K562 (cell line): ENCODE data around the gene GATAD2B. TPM values are rescaled to one million over a fixed set of nuclear protein-coding genes. Genes with fewer than 3 reads are reported as not detected.

Experiments
- CC2D1A ChIP-seq: fragments of 450-650 bp; IDR thresholded peaks from 2 replicates; pipeline ENCODE4 v1.6.1; 2017; ENCODE audit warnings: mild to moderate bottlenecking
- HMGN3 ChIP-seq: IDR thresholded peaks from 2 replicates; pipeline ENCODE4 v1.6.1; 2011; ENCODE audit warnings: borderline replicate concordance, low read depth, mild to moderate bottlenecking, mixed read lengths, low read length; ENCODE audit not compliant: insufficient read length; ENCODE audit errors: extremely low read depth
- MNT ChIP-seq, 2 experiments: fragments of 450-650 bp; conservative IDR thresholded peaks; 2 replicates each; pipeline ENCODE4 v1.6.1; 2017; ENCODE audit warnings: mild to moderate bottlenecking in 2 of 2, moderate library complexity in 2 of 2
- MYC ChIP-seq, 2 experiments: fragments of 250-450 bp in 1 of 2; sonication (Bioruptor Pico) in 1 of 2; IDR thresholded peaks; 2 replicates each; pipeline versions ENCODE4 v1.5.1 to v1.6.1; 2012 to 2021; ENCODE audit warnings: low read depth in 2 of 2, borderline replicate concordance in 1 of 2, improper control_type of control experiment in 1 of 2, low read length in 1 of 2, mild to moderate bottlenecking in 1 of 2, moderate library complexity in 1 of 2
- NR2C1 ChIP-seq, 2 experiments: fragments of 450-650 bp; IDR thresholded peaks; 2 replicates each; pipeline ENCODE4 v1.6.1; 2017; ENCODE audit warnings: mild to moderate bottlenecking in 2 of 2, antibody characterized with exemption in 1 of 2, inconsistent platforms in 1 of 2, missing compliant biosample characterization in 1 of 2, missing genetic modification characterization in 1 of 2
- POLR2A ChIP-seq: fragments of 450-650 bp; conservative IDR thresholded peaks from 2 replicates; pipeline ENCODE4 v1.6.1; 2016
- POLR2G ChIP-seq: fragments of 200-400 bp; formaldehyde crosslinking; IDR thresholded peaks from 2 replicates; pipeline ENCODE4 v1.6.1; 2017; ENCODE audit warnings: low read depth, mild to moderate bottlenecking, antibody characterized with exemption, low read length, moderate library complexity
- PRDM10 ChIP-seq: fragments of 450-650 bp; IDR thresholded peaks from 2 replicates; pipeline ENCODE4 v1.6.1; 2018; ENCODE audit not compliant: partially characterized antibody
- SIN3A ChIP-seq, 2 experiments: fragments of 150-350 bp in 1 of 2; IDR thresholded peaks; 2 replicates each; pipeline ENCODE4 v1.6.1; 2011 to 2016; ENCODE audit warnings: borderline replicate concordance in 2 of 2, low read depth in 2 of 2, low read length in 2 of 2, mild to moderate bottlenecking in 2 of 2, moderate library complexity in 2 of 2; ENCODE audit not compliant: control insufficient read depth in 1 of 2
- ZBTB7A ChIP-seq: IDR thresholded peaks from 2 replicates; pipeline ENCODE4 v1.6.1; 2011; ENCODE audit warnings: low read depth, mild to moderate bottlenecking, low read length, moderate library complexity, borderline replicate concordance; ENCODE audit not compliant: control insufficient read depth
- polyA plus RNA-seq, 8 experiments: library from polyadenylated mRNA; depleted of rRNA in 4 of 8; stranded (reverse) in 5 of 8; unstranded in 3 of 8; fragments of >200 nt; fragmentation: Nextera tagmentation in 2 of 8; fragmentation: Illumina TruSeq in 1 of 8; extraction: Ambion mirVana in 2 of 8; extraction: Trizol in 1 of 8; gene quantifications; 2 replicates each; pipeline versions ENCODE4 v1.2.1 to v1.2.3, GENCODE V29; 2011 to 2014; ENCODE audit warnings: inconsistent platforms in 1 of 8, missing spikeins in 1 of 8
- total RNA-seq, 7 experiments: library from RNA; depleted of rRNA in 6 of 7; stranded (reverse); fragments of >200 nt in 6 of 7; fragmentation: Illumina TruSeq in 2 of 7; extraction: Trizol in 2 of 7; gene quantifications; 2 replicates each; pipeline versions ENCODE4 v1.2.1 to v1.2.3, GENCODE V29; 2011 to 2021; ENCODE audit warnings: low replicate concordance in 1 of 7

The GATAD2B gene
- total and polyA plus RNA-seq, 9 of the 15 experiments (the other 6 are each of a cell fraction or from before 2014, with no cell fraction given), result 1.5 to 40.2 (median 4.9) TPM

- TF ChIP-seq PRDM10 (peak; percentile 16), MNT (conservative IDR thresholded peaks at IDR 0.05) (peak; percentile 88 to 94), ZBTB7A (peak; percentile 77; the same call in 1 of the 2 replicates), CC2D1A (peak; percentile 47; the same call in 1 of the 2 replicates), NR2C1 (IDR thresholded peaks at IDR 0.05) (peak; percentile 17; the same call in 1 of the 2 replicates), NR2C1 (tag; IDR thresholded peaks at IDR 0.05) (peak; percentile 77), SIN3A (IDR thresholded peaks at IDR 0.05; ENCODE audit: borderline replicate concordance in 2 of 2, control insufficient read depth in 1 of 2, low read depth in 2 of 2, low read length in 2 of 2) (peak; percentile 41 to 60; a peak in 2 of 4 replicates), HMGN3 (peak; percentile 80), MYC (IDR thresholded peaks at IDR 0.05; ENCODE audit: low read depth, low read length) (peak; percentile 86), MYC (CRISPR knock-in tag; IDR thresholded peaks at IDR 0.05; ENCODE audit: borderline replicate concordance, low read depth) (peak; percentile 59; the same call in 1 of the 2 replicates), POLR2G (peak; percentile 96), POLR2A (peak; percentile 91)
These were observed 44.6 kb upstream of the GATAD2B start, which contains the start of gene CREB3L4 (continued) for GRCh38 chr1:153967107-153967999.
